SH-SY5Y (cell line): Measurements from ENCODE around the gene CEP63.

ENCODE experiments used
- GATA2 ChIP-seq: IDR thresholded peaks from 2 replicates; pipeline ENCODE4 v1.6.1; 2011; ENCODE audit warnings: mild to moderate bottlenecking, low read depth, low read length
- GATA3 ChIP-seq: IDR thresholded peaks from 2 replicates; pipeline ENCODE4 v1.6.1; 2011; ENCODE audit warnings: low read depth, mild to moderate bottlenecking, low read length, moderate library complexity

- TF ChIP-seq GATA2, result no peak
- no peak for TF ChIP-seq GATA3
Measured at GRCh38 chr3:134511500-134511899, 25.6 kb downstream of the CEP63 start.
